K562 (cell line): ENCODE data around the gene TMEM127. TPM values are rescaled to one million over a fixed set of nuclear protein-coding genes. Genes with fewer than 3 reads are reported as not detected.

ENCODE experiments used
- ATAC-seq: fragments of 200-7000 bp; cut with Tn5 transposase; 3 replicates; pipeline ENCODE4 v1.9.1; 2020; ENCODE audit warnings: moderate library complexity
- BruUV-seq: library from RNA; stranded (reverse); fragments of 400-500 nt; replicated peaks from 2 replicates; lab custom pipeline; 2021; lab: Mats Ljungman, UMichigan
- CTCF ChIA-PET: fragments of 300-600 bp; formaldehyde crosslinking; extraction: SDS; loops from one replicate; lab custom pipeline; 2021; ENCODE audit warnings: low intra/inter-chr PET ratio; lab: Yijun Ruan, JAX
- POLR2A ChIA-PET: fragments of 300-600, 350-650 bp; sonication (Branson Sonifier 250); formaldehyde crosslinking; extraction: SDS; loops from one replicate; lab custom pipeline; 2021; ENCODE audit warnings: antibody characterized with exemption, inconsistent platforms; lab: Yijun Ruan, JAX
- DNase-seq, 4 experiments: peaks; one replicate each; pipeline versions ENCODE4 v3.0.0 to v3.0.0-alpha.2; 2011 to 2018; ENCODE audit warnings: low spot score in 3 of 4, mixed read lengths in 3 of 4; ENCODE audit errors: extremely low read depth in 1 of 4
- FAIRE-seq: peaks from 2 replicates; lab custom pipeline; 2011; peaks lifted over from hg19 to GRCh38; lab: Jason Lieb, UNC
- H2AFZ ChIP-seq: 2 replicates; pipeline ENCODE4 v1.6.0; 2011; ENCODE audit warnings: low read depth, low read length, control low read depth, inconsistent platforms
- H3K27ac ChIP-seq: fragments of 200-600 bp; 3 replicates; pipeline ENCODE4 v1.8.0; 2011; ENCODE audit warnings: low read depth, mild to moderate bottlenecking, control low read depth, inconsistent platforms, low read length, moderate library complexity, mixed read lengths; ENCODE audit errors: extremely low read depth
- H3K27me3 ChIP-seq, 2 experiments: fragments of 300-600 bp in 1 of 2; 2 replicates in 1 of 2; 3 replicates in 1 of 2; pipeline versions ENCODE4 v1.6.0 to v1.8.0; 2011; ENCODE audit warnings: inconsistent platforms in 2 of 2, low read length in 2 of 2, mild to moderate bottlenecking in 1 of 2, mixed read lengths in 1 of 2, moderate library complexity in 1 of 2; ENCODE audit not compliant: control insufficient read depth in 2 of 2, insufficient read depth in 2 of 2
- H3K36me3 ChIP-seq: fragments of 300-600 bp; 3 replicates; pipeline ENCODE4 v1.8.0; 2011; ENCODE audit warnings: mild to moderate bottlenecking, low read length, inconsistent platforms; ENCODE audit not compliant: control insufficient read depth, insufficient read depth
- H3K4me1 ChIP-seq, 2 experiments: fragments of 200-600 bp in 1 of 2; replicated peaks in 1 of 2; 2 replicates in 1 of 2; 3 replicates in 1 of 2; pipeline versions ENCODE4 v1.5.1 to v1.8.0; 2011; ENCODE audit warnings: inconsistent platforms in 2 of 2, low read length in 2 of 2, mild to moderate bottlenecking in 1 of 2, mixed read lengths in 1 of 2, moderate library complexity in 1 of 2; ENCODE audit not compliant: control insufficient read depth in 2 of 2, insufficient read depth in 2 of 2
- H3K4me2 ChIP-seq: 2 replicates; pipeline ENCODE4 v1.6.1; 2011; ENCODE audit warnings: low read length, control low read depth, inconsistent platforms, mixed read lengths; ENCODE audit not compliant: insufficient read depth
- H3K4me3 ChIP-seq: fragments of 200-600 bp; sonication (generic), shearing (Covaris generic); 2 replicates; pipeline ENCODE4 v1.5.1; 2016; ENCODE audit warnings: control low read depth, inconsistent platforms
- H3K79me2 ChIP-seq: fragments of 200-600 bp; 3 replicates; pipeline ENCODE4 v1.8.0; 2011; ENCODE audit warnings: low read length, inconsistent platforms; ENCODE audit not compliant: control insufficient read depth, insufficient read depth
- H3K9ac ChIP-seq, 2 experiments: 2 replicates each; pipeline versions ENCODE4 v1.6.0 to v1.6.1; 2011; ENCODE audit warnings: low read depth in 2 of 2, low read length in 2 of 2, control low read depth in 1 of 2, inconsistent platforms in 1 of 2, mild to moderate bottlenecking in 1 of 2, mixed read lengths in 1 of 2; ENCODE audit not compliant: insufficient read depth in 1 of 2
- H3K9me1 ChIP-seq: one replicate; pipeline ENCODE4 v1.6.0; 2011; ENCODE audit warnings: inconsistent platforms, mild to moderate bottlenecking, low read length, moderate library complexity; ENCODE audit not compliant: control insufficient read depth, insufficient read depth
- H3K9me3 ChIP-seq: replicated peaks from 2 replicates; pipeline ENCODE4 v1.5.1; 2011; ENCODE audit warnings: low read depth, low read length, inconsistent platforms; ENCODE audit not compliant: control insufficient read depth, insufficient read depth
- H4K20me1 ChIP-seq: replicated peaks from 2 replicates; pipeline ENCODE4 v1.6.1; 2011; ENCODE audit warnings: low read length, inconsistent platforms, mixed read lengths; ENCODE audit not compliant: control insufficient read depth, insufficient read depth
- E4F1 ChIP-seq: fragments of 250-450 bp; sonication (Bioruptor Pico); IDR thresholded peaks from 2 replicates; pipeline ENCODE4 v1.5.0; 2021; ENCODE audit warnings: mild to moderate bottlenecking, borderline replicate concordance
- EP300 ChIP-seq: IDR thresholded peaks from 2 replicates; pipeline ENCODE4 v1.6.1; 2012; ENCODE audit warnings: low read length, improper control_type of control experiment
- ETV1 ChIP-seq: fragments of 450-650 bp; conservative IDR thresholded peaks from 2 replicates; pipeline ENCODE4 v1.6.1; 2016; ENCODE audit warnings: missing genetic modification characterization, control low read depth, low read depth, missing compliant biosample characterization
- GATA2 ChIP-seq: sonication (generic); formaldehyde crosslinking; IDR thresholded peaks from 2 replicates; pipeline ENCODE4 v1.4.0; 2020; ENCODE audit warnings: mild to moderate bottlenecking, missing genetic modification reagents
- KDM1A ChIP-seq, 2 experiments: fragments of 450-650 bp; IDR thresholded peaks; 2 replicates each; pipeline ENCODE4 v1.6.1; 2016; ENCODE audit warnings: mild to moderate bottlenecking in 2 of 2
- MCM2 ChIP-seq: fragments of 450-650 bp; IDR thresholded peaks from 2 replicates; pipeline ENCODE4 v1.6.1; 2017; ENCODE audit warnings: low read depth, mild to moderate bottlenecking
- MXI1 ChIP-seq: IDR thresholded peaks from 2 replicates; pipeline ENCODE4 v1.6.1; 2011; ENCODE audit warnings: low read depth, mild to moderate bottlenecking, improper control_type of control experiment, low read length
- POLR3G ChIP-seq: IDR thresholded peaks from 2 replicates; pipeline ENCODE4 v1.6.1; 2011; ENCODE audit not compliant: insufficient read length, insufficient replicate concordance; ENCODE audit errors: extremely low read depth
- SRSF7 ChIP-seq: fragments of 200-400 bp; formaldehyde crosslinking; optimal IDR thresholded peaks from 2 replicates; pipeline ENCODE3; 2017; ENCODE audit warnings: mild to moderate bottlenecking, low read depth, low read length
- TOE1 ChIP-seq, 2 experiments: fragments of 450-650 bp in 1 of 2; sonication (generic) in 1 of 2; formaldehyde crosslinking in 1 of 2; IDR thresholded peaks; 2 replicates each; pipeline versions ENCODE4 v1.7.1 to v1.8.0; 2016 to 2022; ENCODE audit warnings: borderline replicate concordance in 2 of 2, mild to moderate bottlenecking in 2 of 2, antibody characterized with exemption in 1 of 2, inconsistent platforms in 1 of 2, low read depth in 1 of 2, missing genetic modification reagents in 1 of 2, moderate library complexity in 1 of 2
- ZNF197 ChIP-seq: fragments of 200-800 bp; sonication (Bioruptor generic); IDR thresholded peaks from 2 replicates; pipeline ENCODE4 v1.6.1; 2016; ENCODE audit warnings: low read depth, missing genetic modification characterization, missing compliant biosample characterization
- ZNF444 ChIP-seq: fragments of 250-450 bp; sonication (Bioruptor Pico); IDR thresholded peaks from 2 replicates; pipeline ENCODE4 v1.4.0; 2020; ENCODE audit warnings: mild to moderate bottlenecking, moderate library complexity
- WGBS: fragments of 100-300 bp; shearing (Covaris generic); methylation state at CpG from one replicate; pipeline ENCODE4 v1.1.6; 2016; ENCODE audit warnings: low coverage, mixed read lengths; ENCODE audit not compliant: insufficient coverage; ENCODE audit errors: missing lambda C conversion rate; 5-methylcytosine and 5-hydroxymethylcytosine counted together
- in situ Hi-C: fragments of 300-500 bp; cut with MboI; formaldehyde crosslinking; loops from 4 replicates; pipeline ENCODE4 v1.15.0; 2018; ENCODE audit warnings: inconsistent platforms, mixed read lengths
- intact Hi-C: fragments of 100-400 bp; cut with micrococcal nuclease; formaldehyde crosslinking; loops from 2 replicates; pipeline ENCODE4 v1.14.2; 2022
- polyA plus RNA-seq, 8 experiments: library from polyadenylated mRNA; depleted of rRNA in 4 of 8; stranded (reverse) in 5 of 8; unstranded in 3 of 8; fragments of >200 nt; fragmentation: Nextera tagmentation in 2 of 8; fragmentation: Illumina TruSeq in 1 of 8; extraction: Ambion mirVana in 2 of 8; extraction: Trizol in 1 of 8; gene quantifications; 2 replicates each; pipeline versions ENCODE4 v1.2.1 to v1.2.3, GENCODE V29; 2011 to 2014; ENCODE audit warnings: inconsistent platforms in 1 of 8, missing spikeins in 1 of 8
- total RNA-seq, 7 experiments: library from RNA; depleted of rRNA in 6 of 7; stranded (reverse); fragments of >200 nt in 6 of 7; fragmentation: Illumina TruSeq in 2 of 7; extraction: Trizol in 2 of 7; gene quantifications; 2 replicates each; pipeline versions ENCODE4 v1.2.1 to v1.2.3, GENCODE V29; 2011 to 2021; ENCODE audit warnings: low replicate concordance in 1 of 7
- TF ChIP-seq, protein P1 (sequence below): IDR thresholded peaks from 2 replicates; pipeline ENCODE4 v1.6.1; 2011; ENCODE audit not compliant: insufficient read length; ENCODE audit errors: extremely low read depth
- TF ChIP-seq, protein P2 (sequence below), 3 experiments: IDR thresholded peaks in 2 of 3; conservative IDR thresholded peaks in 1 of 3; 2 replicates each; pipeline ENCODE4 v1.5.1; 2011 to 2012; ENCODE audit warnings: low read length in 3 of 3, mild to moderate bottlenecking in 3 of 3, control low read depth in 2 of 3, improper control_type of control experiment in 1 of 3, inconsistent platforms in 1 of 3, low read depth in 1 of 3, mixed read lengths in 1 of 3, moderate library complexity in 1 of 3; ENCODE audit not compliant: insufficient read depth in 2 of 3

TMEM127 gene
- total and polyA plus RNA-seq, 9 of the 15 experiments (the other 6 are each of a cell fraction or from before 2014, with no cell fraction given), result 1.7 to 20.0 (median 9.9) TPM

DNA sequence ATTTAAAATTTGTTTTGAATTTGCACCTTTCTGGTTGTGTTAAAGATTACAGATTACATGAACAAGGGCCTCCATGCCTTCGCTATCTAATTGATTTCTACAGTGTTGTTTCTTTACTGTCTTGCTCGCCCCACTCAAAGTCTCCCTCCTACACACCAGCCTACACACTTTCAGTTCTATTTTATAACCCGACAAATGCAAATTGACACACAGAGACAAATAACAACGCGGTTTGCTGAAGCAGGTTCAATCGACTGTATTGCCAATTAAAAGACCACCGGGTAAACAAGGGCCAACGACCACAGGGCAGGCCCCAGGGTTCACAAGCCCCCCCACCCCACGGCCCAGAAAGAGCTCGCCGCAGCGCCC is 58.0 kb downstream of the TMEM127 start (continued):
- TF ChIP-seq MXI1, result 0 out of 2 replicates have a peak, but pooled peaks have one; percentile 29

- ATAC-seq, result no peak
- Histone ChIP-seq H3K9me1 (no peaks in the 10 kb centered on the region), H3K79me2 (peaks cover 78% of the 10 kb centered on the region), H3K27ac (peak overlapping the region; percentile 97), H3K36me3 (peaks cover 38% of the 10 kb centered on the region), H3K9ac (peak overlapping the region; percentile 96 to 99), H3K27me3 (no peaks in the 10 kb centered on the region), H3K4me1 (peaks cover 26 to 38% of the 10 kb centered on the region in 2 experiments), H3K9me3 (no peaks in the 10 kb centered on the region), H2AFZ (no peak overlapping the region), H3K4me3 (peak overlapping the region; percentile 84), H3K4me2 (peak overlapping the region; percentile 74), H4K20me1 (peaks cover 34% of the 10 kb centered on the region)
- intact Hi-C loops, result no loop called here
- peak in 1 of 4 experiments; percentile 28 for DNase-seq
- ChIA-PET CTCF (interaction anchor here (0.7 kb wide), 1 partner anchor 299 kb away, joined by 3 read pairs; no protein-coding TSS in a partner anchor), POLR2A (interaction anchor here (0.6 kb wide), 1 partner anchor 97 kb away, joined by 4 read pairs; no protein-coding TSS in a partner anchor)
- BruUV-seq, result TSS peak; percentile 69
- WGBS, result 0% methylated on average over 11 of the region's 11 CpGs
- no peak for FAIRE-seq
- in situ Hi-C loops, result no loop called here
- TF ChIP-seq KDM1A (IDR thresholded peaks at IDR 0.05), result peak; percentile 55 to 67; a peak in 3 of 4 replicates
- TF ChIP-seq ETV1 (tag), result no peak
- no peak for TF ChIP-seq POLR3G
- TF ChIP-seq GATA2, result no peak
- TF ChIP-seq, protein P1, sequence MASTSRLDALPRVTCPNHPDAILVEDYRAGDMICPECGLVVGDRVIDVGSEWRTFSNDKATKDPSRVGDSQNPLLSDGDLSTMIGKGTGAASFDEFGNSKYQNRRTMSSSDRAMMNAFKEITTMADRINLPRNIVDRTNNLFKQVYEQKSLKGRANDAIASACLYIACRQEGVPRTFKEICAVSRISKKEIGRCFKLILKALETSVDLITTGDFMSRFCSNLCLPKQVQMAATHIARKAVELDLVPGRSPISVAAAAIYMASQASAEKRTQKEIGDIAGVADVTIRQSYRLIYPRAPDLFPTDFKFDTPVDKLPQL, result no peak
- TF ChIP-seq ZNF444 (CRISPR knock-in tag), result no peak
- TF ChIP-seq SRSF7, result no peak
- TF ChIP-seq MCM2, result no peak
- TF ChIP-seq, protein P2, sequence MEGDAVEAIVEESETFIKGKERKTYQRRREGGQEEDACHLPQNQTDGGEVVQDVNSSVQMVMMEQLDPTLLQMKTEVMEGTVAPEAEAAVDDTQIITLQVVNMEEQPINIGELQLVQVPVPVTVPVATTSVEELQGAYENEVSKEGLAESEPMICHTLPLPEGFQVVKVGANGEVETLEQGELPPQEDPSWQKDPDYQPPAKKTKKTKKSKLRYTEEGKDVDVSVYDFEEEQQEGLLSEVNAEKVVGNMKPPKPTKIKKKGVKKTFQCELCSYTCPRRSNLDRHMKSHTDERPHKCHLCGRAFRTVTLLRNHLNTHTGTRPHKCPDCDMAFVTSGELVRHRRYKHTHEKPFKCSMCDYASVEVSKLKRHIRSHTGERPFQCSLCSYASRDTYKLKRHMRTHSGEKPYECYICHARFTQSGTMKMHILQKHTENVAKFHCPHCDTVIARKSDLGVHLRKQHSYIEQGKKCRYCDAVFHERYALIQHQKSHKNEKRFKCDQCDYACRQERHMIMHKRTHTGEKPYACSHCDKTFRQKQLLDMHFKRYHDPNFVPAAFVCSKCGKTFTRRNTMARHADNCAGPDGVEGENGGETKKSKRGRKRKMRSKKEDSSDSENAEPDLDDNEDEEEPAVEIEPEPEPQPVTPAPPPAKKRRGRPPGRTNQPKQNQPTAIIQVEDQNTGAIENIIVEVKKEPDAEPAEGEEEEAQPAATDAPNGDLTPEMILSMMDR (IDR thresholded peaks at IDR 0.05 in 2 of 3, conservative IDR thresholded peaks at IDR 0.05 in 1 of 3; ENCODE audit: insufficient read depth in 2 of 3, low read depth in 1 of 3, low read length in 3 of 3), result no peak
- TF ChIP-seq EP300, result no peak
- no peak for TF ChIP-seq E4F1 (CRISPR knock-in tag)
- no peak for TF ChIP-seq TOE1 (IDR thresholded peaks at IDR 0.05; ENCODE audit: borderline replicate concordance)
- no peak for TF ChIP-seq TOE1 (CRISPR knock-in tag; IDR thresholded peaks at IDR 0.05; ENCODE audit: borderline replicate concordance, low read depth)
- TF ChIP-seq ZNF197, result no peak
Measured at GRCh38 chr2:96207073-96207773, 58.6 kb downstream of the TMEM127 start.
